Measurements from ENCODE around the gene POLR1F.

DNA sequence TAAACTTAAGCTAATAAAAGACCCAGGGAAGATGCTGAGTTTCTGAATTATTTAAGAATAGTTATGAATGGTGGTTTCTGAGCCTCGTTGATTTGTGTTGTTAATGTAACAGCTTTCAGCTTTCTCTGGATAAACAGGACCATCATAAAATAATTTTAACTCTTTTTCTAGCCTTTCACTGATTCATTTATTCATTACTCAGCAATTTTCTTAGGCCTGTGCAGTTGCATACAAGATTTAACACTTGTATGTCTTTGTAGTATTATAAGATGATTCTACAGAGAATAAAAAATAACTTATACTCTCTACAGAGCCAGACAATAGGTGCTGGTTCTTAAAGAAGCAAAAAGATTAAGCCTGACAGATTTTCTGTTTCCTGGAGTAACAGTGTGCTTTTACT lies 35.2 kb upstream of the POLR1F start:
- TF ChIP-seq, protein P1, sequence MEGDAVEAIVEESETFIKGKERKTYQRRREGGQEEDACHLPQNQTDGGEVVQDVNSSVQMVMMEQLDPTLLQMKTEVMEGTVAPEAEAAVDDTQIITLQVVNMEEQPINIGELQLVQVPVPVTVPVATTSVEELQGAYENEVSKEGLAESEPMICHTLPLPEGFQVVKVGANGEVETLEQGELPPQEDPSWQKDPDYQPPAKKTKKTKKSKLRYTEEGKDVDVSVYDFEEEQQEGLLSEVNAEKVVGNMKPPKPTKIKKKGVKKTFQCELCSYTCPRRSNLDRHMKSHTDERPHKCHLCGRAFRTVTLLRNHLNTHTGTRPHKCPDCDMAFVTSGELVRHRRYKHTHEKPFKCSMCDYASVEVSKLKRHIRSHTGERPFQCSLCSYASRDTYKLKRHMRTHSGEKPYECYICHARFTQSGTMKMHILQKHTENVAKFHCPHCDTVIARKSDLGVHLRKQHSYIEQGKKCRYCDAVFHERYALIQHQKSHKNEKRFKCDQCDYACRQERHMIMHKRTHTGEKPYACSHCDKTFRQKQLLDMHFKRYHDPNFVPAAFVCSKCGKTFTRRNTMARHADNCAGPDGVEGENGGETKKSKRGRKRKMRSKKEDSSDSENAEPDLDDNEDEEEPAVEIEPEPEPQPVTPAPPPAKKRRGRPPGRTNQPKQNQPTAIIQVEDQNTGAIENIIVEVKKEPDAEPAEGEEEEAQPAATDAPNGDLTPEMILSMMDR (IDR thresholded peaks at IDR 0.05; ENCODE audit: low read depth, low read length): no peak
- TF ChIP-seq MYC (IDR thresholded peaks at IDR 0.05; ENCODE audit: low read depth, low read length) (no peak), POLR2A (IDR thresholded peaks at IDR 0.05; ENCODE audit: extremely low read depth, insufficient read length) (no peak)
- TF ChIP-seq, protein P2, sequence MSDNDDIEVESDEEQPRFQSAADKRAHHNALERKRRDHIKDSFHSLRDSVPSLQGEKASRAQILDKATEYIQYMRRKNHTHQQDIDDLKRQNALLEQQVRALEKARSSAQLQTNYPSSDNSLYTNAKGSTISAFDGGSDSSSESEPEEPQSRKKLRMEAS (IDR thresholded peaks at IDR 0.05; ENCODE audit: low read depth, low read length): no peak
